H1 (cell line): ENCODE measurements around the gene STK32A. TPM values are rescaled to one million over a fixed set of nuclear protein-coding genes. Genes with fewer than 3 reads are reported as not detected.
A peak's percentile ranks its signal among the peaks of the same experiment; 100 is the strongest.

Experiments
- CTCF ChIA-PET: fragments of 300-600 bp; sonication (Branson Sonifier 250); formaldehyde crosslinking; loops from one replicate; lab custom pipeline; 2021; ENCODE audit not compliant: partially characterized antibody; lab: Charles Lee
- POLR2A ChIA-PET: fragments of 300-600 bp; sonication (Branson Sonifier 250); formaldehyde crosslinking; loops from one replicate; lab custom pipeline; 2021; ENCODE audit warnings: inconsistent platforms; ENCODE audit not compliant: partially characterized antibody; lab: Charles Lee
- DNase-seq, 2 experiments: peaks; one replicate each; pipeline versions ENCODE4 v3.0.0 to v3.0.0-alpha.2; 2010 to 2022; ENCODE audit warnings: low spot score in 2 of 2, low read depth in 1 of 2, mixed read lengths in 1 of 2
- FAIRE-seq: peaks from 2 replicates; lab custom pipeline; 2011; peaks lifted over from hg19 to GRCh38; lab: Jason Lieb, UNC
- H2AFZ ChIP-seq: 2 replicates; pipeline ENCODE4 v1.8.1; 2012; ENCODE audit warnings: low read length, inconsistent platforms
- H2AK5ac ChIP-seq: 2 replicates; pipeline ENCODE4 v1.6.1; 2013; ENCODE audit warnings: low read depth, low read length
- H2BK120ac ChIP-seq: replicated peaks from 2 replicates; pipeline ENCODE3; 2013; ENCODE audit warnings: low read depth, low read length, inconsistent platforms
- H2BK12ac ChIP-seq: 2 replicates; pipeline ENCODE4 v1.6.1; 2013; ENCODE audit warnings: low read depth, low read length
- H2BK15ac ChIP-seq: 2 replicates; pipeline ENCODE4 v1.6.1; 2013; ENCODE audit warnings: low read length
- H2BK20ac ChIP-seq: 2 replicates; pipeline ENCODE4 v1.6.1; 2013; ENCODE audit warnings: low read length
- H2BK5ac ChIP-seq: 2 replicates; pipeline ENCODE4 v1.6.1; 2013; ENCODE audit warnings: low read depth, low read length
- H3K14ac ChIP-seq: 2 replicates; pipeline ENCODE4 v1.6.1; 2013; ENCODE audit warnings: inconsistent platforms; ENCODE audit not compliant: insufficient read length
- H3K18ac ChIP-seq: 2 replicates; pipeline ENCODE4 v1.6.1; 2013; ENCODE audit warnings: low read length; ENCODE audit errors: extremely low read depth
- H3K23ac ChIP-seq: 2 replicates; pipeline ENCODE4 v1.6.1; 2013; ENCODE audit warnings: inconsistent platforms; ENCODE audit not compliant: insufficient read length
- H3K23me2 ChIP-seq: 2 replicates; pipeline ENCODE4 v1.6.1; 2013; ENCODE audit warnings: low read depth, low read length
- H3K27ac ChIP-seq: 2 replicates; pipeline ENCODE4 v1.6.1; 2011; ENCODE audit warnings: low read depth, low read length, inconsistent platforms
- H3K27me3 ChIP-seq, 4 experiments: replicated peaks in 1 of 4; 1 replicate in 1 of 4; 2 replicates in 3 of 4; pipeline versions ENCODE4 v1.6.1 to v1.8.1; 2011 to 2013; ENCODE audit warnings: low read length in 3 of 4, mild to moderate bottlenecking in 3 of 4, inconsistent platforms in 2 of 4, mixed read lengths in 2 of 4, moderate library complexity in 1 of 4; ENCODE audit not compliant: control insufficient read depth in 3 of 4, insufficient read depth in 3 of 4; ENCODE audit errors: extremely low read depth in 1 of 4
- H3K36me3 ChIP-seq, 4 experiments: 2 replicates each; pipeline versions ENCODE4 v1.6.1 to v1.8.1; 2011 to 2013; ENCODE audit warnings: mild to moderate bottlenecking in 4 of 4, low read length in 3 of 4, moderate library complexity in 2 of 4, control low read depth in 1 of 4, inconsistent platforms in 1 of 4; ENCODE audit not compliant: insufficient read depth in 4 of 4, control insufficient read depth in 2 of 4
- H3K4ac ChIP-seq: replicated peaks from 2 replicates; pipeline ENCODE3; 2013; ENCODE audit warnings: low read length, low read depth, mixed read lengths, inconsistent platforms; ENCODE audit not compliant: insufficient read length
- H3K4me1 ChIP-seq, 4 experiments: replicated peaks in 1 of 4; 1 replicate in 1 of 4; 2 replicates in 3 of 4; pipeline versions ENCODE4 v1.6.1 to v1.8.1; 2011 to 2013; ENCODE audit warnings: low read length in 3 of 4, inconsistent platforms in 2 of 4, mixed read lengths in 1 of 4; ENCODE audit not compliant: insufficient read depth in 4 of 4, control insufficient read depth in 3 of 4
- H3K4me2 ChIP-seq, 2 experiments: 2 replicates each; pipeline versions ENCODE4 v1.6.1 to v1.8.1; 2011 to 2013; ENCODE audit warnings: low read depth in 2 of 2, low read length in 2 of 2, control low read depth in 1 of 2, inconsistent platforms in 1 of 2, mild to moderate bottlenecking in 1 of 2; ENCODE audit not compliant: insufficient read depth in 1 of 2
- H3K4me3 ChIP-seq, 4 experiments: fragments of 200-600, 300-600 bp in 1 of 4; sonication (generic), shearing (Covaris generic), sonication (Bioruptor Twin) in 1 of 4; 2 replicates each; pipeline versions ENCODE4 v1.5.1 to v1.8.1; 2011 to 2016; ENCODE audit warnings: low read length in 4 of 4, low read depth in 3 of 4, control low read depth in 2 of 4, inconsistent platforms in 2 of 4, mild to moderate bottlenecking in 2 of 4, mixed read lengths in 1 of 4, moderate library complexity in 1 of 4; ENCODE audit not compliant: insufficient read depth in 2 of 4; ENCODE audit errors: extremely low read depth in 1 of 4
- H3K56ac ChIP-seq: replicated peaks from 2 replicates; pipeline ENCODE3; 2013; ENCODE audit warnings: low read depth, mild to moderate bottlenecking, mixed read lengths, low read length, inconsistent platforms; ENCODE audit not compliant: insufficient read length
- H3K79me1 ChIP-seq: 2 replicates; pipeline ENCODE4 v1.6.1; 2013; ENCODE audit warnings: low read depth, low read length, control low read depth
- H3K79me2 ChIP-seq, 2 experiments: 2 replicates each; pipeline versions ENCODE4 v1.6.1 to v1.8.1; 2012 to 2013; ENCODE audit warnings: low read length in 2 of 2, mild to moderate bottlenecking in 2 of 2, inconsistent platforms in 1 of 2; ENCODE audit not compliant: insufficient read depth in 2 of 2, control insufficient read depth in 1 of 2
- H3K9ac ChIP-seq, 4 experiments: replicated peaks in 1 of 4; 1 replicate in 1 of 4; 2 replicates in 3 of 4; pipeline versions ENCODE4 v1.6.1 to v1.8.1; 2011 to 2013; ENCODE audit warnings: low read depth in 3 of 4, low read length in 3 of 4, control low read depth in 2 of 4, mild to moderate bottlenecking in 2 of 4, moderate library complexity in 2 of 4, inconsistent platforms in 1 of 4; ENCODE audit errors: extremely low read depth in 1 of 4
- H3K9me3 ChIP-seq, 2 experiments: 2 replicates each; pipeline versions ENCODE4 v1.6.1 to v1.8.1; 2012 to 2013; ENCODE audit warnings: mild to moderate bottlenecking in 2 of 2, moderate library complexity in 2 of 2, control low read depth in 1 of 2, inconsistent platforms in 1 of 2, low read depth in 1 of 2, low read length in 1 of 2, mixed read lengths in 1 of 2; ENCODE audit not compliant: insufficient read depth in 2 of 2
- H4K20me1 ChIP-seq, 2 experiments: replicated peaks in 1 of 2; 2 replicates each; pipeline versions ENCODE3 to v1.8.1; 2011 to 2013; ENCODE audit warnings: inconsistent platforms in 2 of 2, low read length in 2 of 2, mild to moderate bottlenecking in 1 of 2; ENCODE audit not compliant: insufficient read depth in 2 of 2, control insufficient read depth in 1 of 2
- H4K5ac ChIP-seq: 2 replicates; pipeline ENCODE4 v1.6.1; 2013; ENCODE audit warnings: low read length, low read depth, mixed read lengths, inconsistent platforms; ENCODE audit not compliant: insufficient read length
- H4K8ac ChIP-seq: 2 replicates; pipeline ENCODE4 v1.8.0; 2013; ENCODE audit warnings: mild to moderate bottlenecking, moderate library complexity, low read length, inconsistent platforms; ENCODE audit not compliant: insufficient read depth; ENCODE audit errors: extremely low read depth
- H4K91ac ChIP-seq: replicated peaks from 2 replicates; pipeline ENCODE3; 2013; ENCODE audit warnings: low read length, mixed read lengths, inconsistent platforms; ENCODE audit not compliant: insufficient read length
- CHD1 ChIP-seq: IDR thresholded peaks from 2 replicates; pipeline ENCODE4 v1.6.1; 2012; ENCODE audit warnings: low read depth, low read length, improper control_type of control experiment
- GTF2F1 ChIP-seq: IDR thresholded peaks from 2 replicates; pipeline ENCODE4 v1.6.1; 2012; ENCODE audit warnings: low read depth, low read length, improper control_type of control experiment, borderline replicate concordance
- JUND ChIP-seq: IDR thresholded peaks from 2 replicates; pipeline ENCODE4 v1.6.1; 2011; ENCODE audit warnings: mild to moderate bottlenecking, improper control_type of control experiment, low read length
- KDM5A ChIP-seq: fragments of 200-600 bp; IDR thresholded peaks from 2 replicates; pipeline ENCODE4 v1.7.1; 2012; ENCODE audit warnings: mild to moderate bottlenecking, low read length, inconsistent platforms, mixed read lengths
- WGBS, 2 experiments: shearing (Covaris generic) in 1 of 2; methylation state at CpG; one replicate each; pipeline versions ENCODE4 v1.1.6 to v1.1.7; 2013 to 2015; ENCODE audit warnings: low lambda C conversion rate in 2 of 2, mixed read lengths in 2 of 2, inconsistent platforms in 1 of 2, low coverage in 1 of 2, missing lambda C conversion rate in 1 of 2; ENCODE audit not compliant: insufficient replicate concordance in 2 of 2, insufficient coverage in 1 of 2, insufficient read length in 1 of 2; ENCODE audit errors: extremely low coverage in 1 of 2, missing lambda C conversion rate in 1 of 2; 5-methylcytosine and 5-hydroxymethylcytosine counted together
- polyA plus RNA-seq, 7 experiments: library from polyadenylated mRNA; depleted of rRNA in 3 of 7; stranded (reverse) in 5 of 7; unstranded in 2 of 7; fragments of >200 nt in 5 of 7; fragments of 200-250 nt in 2 of 7; gene quantifications; 1 replicate in 5 of 7; 2 replicates in 1 of 7; 4 replicates in 1 of 7; pipeline versions ENCODE4 v1.2.1 to v1.2.3, GENCODE V29; 2011 to 2013; ENCODE audit warnings: missing spikeins in 2 of 7, mixed read lengths in 2 of 7
- total RNA-seq: library from RNA; stranded (reverse); fragmentation: NEBNext Ultra II Directional; extraction: Animal tissue kit (Norgen Biotek cat#: 25700); gene quantifications from 2 replicates; pipeline ENCODE4 v1.2.1, GENCODE V29; 2021

STK32A gene
- total and polyA plus RNA-seq, 2 of the 8 experiments (the other 6 are each of a cell fraction or from before 2014, with no cell fraction given) = 1.3 to 2.5 TPM

DNA sequence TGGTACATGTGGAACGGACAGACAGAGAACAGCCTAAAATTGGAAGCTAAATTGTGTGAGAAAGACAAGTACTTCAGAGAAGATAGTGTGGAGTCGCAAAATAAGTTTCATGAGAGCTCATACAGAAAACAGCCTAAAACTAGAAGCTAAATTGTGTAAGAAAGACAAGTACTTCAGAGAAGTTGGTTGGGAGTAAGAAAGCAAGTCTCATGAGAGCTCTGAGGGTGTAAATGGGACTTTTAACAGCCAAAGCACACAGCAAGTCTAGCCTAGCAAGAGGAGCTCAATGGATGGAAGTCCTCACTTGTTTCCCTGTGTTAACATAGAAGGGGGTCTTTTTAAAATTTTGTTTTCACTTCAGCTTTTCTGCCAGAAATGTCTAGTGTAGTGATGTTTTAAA lies 93.1 kb downstream of the STK32A start:
- Histone ChIP-seq H3K23me2 (no peaks in the 10 kb centered on the region), H3K9ac (no peak overlapping the region), H2BK20ac (no peak overlapping the region), H3K4me3 (no peak overlapping the region), H4K5ac (no peak overlapping the region), H3K14ac (no peak overlapping the region), H3K36me3 (no peaks in the 10 kb centered on the region), H2BK120ac (no peak overlapping the region), H2BK5ac (no peak overlapping the region), H3K23ac (no peak overlapping the region), H2AFZ (no peak overlapping the region), H4K91ac (peak overlapping the region; percentile 10), H4K8ac (no peak overlapping the region), H3K4ac (no peak overlapping the region), H3K27ac (no peak overlapping the region), H3K4me2 (no peak overlapping the region), H2BK15ac (no peak overlapping the region), H3K9me3 (no peaks in the 10 kb centered on the region), H2BK12ac (no peak overlapping the region), H3K4me1 (peaks cover 0 to 3% (median 1%) of the 10 kb centered on the region in 4 experiments; a peak in 2 of 7 replicates), H3K79me2 (no peaks in the 10 kb centered on the region), H3K79me1 (no peaks in the 10 kb centered on the region), H4K20me1 (no peaks in the 10 kb centered on the region), H3K27me3 (no peaks in the 10 kb centered on the region), H3K18ac (no peak overlapping the region), H3K56ac (no peak overlapping the region), H2AK5ac (no peak overlapping the region)
- FAIRE-seq (no peak), DNase-seq (no peak)
- CTCF ChIA-PET = interaction anchor here (0.5 to 0.9 kb wide), 3 partner anchors 20 to 250 kb away, joined by 3 to 5 read pairs (median 3); no protein-coding TSS in a partner anchor
- WGBS, 2 experiments = 90% methylated on average over 2 of the region's 2 CpGs; no CpG with 5 or more reads in 1 of the 2 experiments
- POLR2A ChIA-PET = interaction anchor here (0.9 kb wide), 1 partner anchor 7 kb away, joined by 3 read pairs; no protein-coding TSS in a partner anchor
- no peak for TF ChIP-seq KDM5A
- no peak for TF ChIP-seq CHD1
- no peak for TF ChIP-seq JUND
- no peak for TF ChIP-seq GTF2F1
